Stimulated activated CD4-positive, alpha-beta T cell treated with anti-CD3 and anti-CD28 coated beads, Interleukin-15, amount 100 ng/mL, for 24 hours (primary cell): ENCODE measurements around the gene GLT6D1.
A peak's percentile ranks its signal among the peaks of the same experiment; 100 is the strongest.
"Not testable (repeated sequence)": the region's sequence is repeated elsewhere in the genome, so short reads cannot be mapped to it uniquely, and the experiment has no call there.

Experiments
- DNase-seq: peaks from one replicate; pipeline ENCODE4 v3.0.0-alpha.2; 2020

Gene GLT6D1

GRCh38 chr9:135639196-135639595 is at the start of gene GLT6D1:
Gene GLT6D1 (minus strand): TSS chr9:135639540. CDS start chr9:135639187, 353 bp downstream.
- no peak for DNase-seq

GRCh38 chr9:135689011-135689410 is 49.7 kb upstream of the GLT6D1 start:
- DNase-seq: no peak

- no peak for DNase-seq
Observed at GRCh38 chr9:135687216-135687615, 47.9 kb upstream of the GLT6D1 start.

- no peak for DNase-seq
Observed at GRCh38 chr9:135684691-135685090, 45.4 kb upstream of the GLT6D1 start.

GRCh38 chr9:135683401-135684034 is 44.2 kb upstream of the GLT6D1 start:
- no peak for DNase-seq

GRCh38 chr9:135681161-135681560 is 41.8 kb upstream of the GLT6D1 start:
- no peak for DNase-seq

GRCh38 chr9:135680056-135680455 is 40.7 kb upstream of the GLT6D1 start:
- DNase-seq: no peak

GRCh38 chr9:135678236-135679017 is 39.1 kb upstream of the GLT6D1 start:
- no peak for DNase-seq

GRCh38 chr9:135677641-135678168 is 38.4 kb upstream of the GLT6D1 start:
- no peak for DNase-seq

- DNase-seq: no peak
Observed at GRCh38 chr9:135676891-135677290, 37.6 kb upstream of the GLT6D1 start.

GRCh38 chr9:135674977-135675376 is 35.6 kb upstream of the GLT6D1 start:
- DNase-seq: no peak

- no peak for DNase-seq
Observed at GRCh38 chr9:135673941-135674340, 34.6 kb upstream of the GLT6D1 start.

GRCh38 chr9:135672786-135673185 is 33.4 kb upstream of the GLT6D1 start:
- not testable (repeated sequence) for DNase-seq

- peak; percentile 8 for DNase-seq
Observed at GRCh38 chr9:135671591-135672041, 32.3 kb upstream of the GLT6D1 start.

- DNase-seq: no peak
Observed at GRCh38 chr9:135670721-135671590, 31.6 kb upstream of the GLT6D1 start.

GRCh38 chr9:135669616-135670285 is 30.4 kb upstream of the GLT6D1 start:
- no peak for DNase-seq

GRCh38 chr9:135669018-135669417 is 29.7 kb upstream of the GLT6D1 start:
- not testable (repeated sequence) for DNase-seq

- DNase-seq: no peak
Observed at GRCh38 chr9:135667463-135668001, 28.2 kb upstream of the GLT6D1 start.

- no peak for DNase-seq
Observed at GRCh38 chr9:135666534-135667462, 27.5 kb upstream of the GLT6D1 start.

- no peak for DNase-seq
Observed at GRCh38 chr9:135665795-135666189, 26.5 kb upstream of the GLT6D1 start.
